Lower lobe of right lung (tissue), 2 donors: ENCODE data around the gene CACNA1C. TPM values are rescaled to one million over a fixed set of nuclear protein-coding genes. Genes with fewer than 3 reads are reported as not detected.

Experiments
- ATAC-seq, 2 donors: fragments of 200-7000 bp; cut with Tn5 transposase; one replicate each; pipeline ENCODE4 v1.9.1; 2020 to 2022; ENCODE audit warnings: mild to moderate bottlenecking in 2 of 2, moderate library complexity in 2 of 2
- DNase-seq: peaks from one replicate; pipeline ENCODE4 v3.0.0-alpha.2; 2020
- H3K27ac ChIP-seq: fragments of 200-600 bp; one replicate; pipeline ENCODE4 v1.8.0; 2022
- H3K27me3 ChIP-seq: fragments of 200-600 bp; one replicate; pipeline ENCODE4 v1.8.0; 2022; ENCODE audit warnings: low read depth
- H3K36me3 ChIP-seq: fragments of 200-600 bp; one replicate; pipeline ENCODE4 v1.8.0; 2022; ENCODE audit warnings: mild to moderate bottlenecking
- H3K4me1 ChIP-seq: fragments of 200-600 bp; one replicate; pipeline ENCODE4 v1.8.0; 2022
- H3K4me3 ChIP-seq: fragments of 200-600 bp; one replicate; pipeline ENCODE4 v1.8.0; 2022; ENCODE audit warnings: mild to moderate bottlenecking
- H3K9me3 ChIP-seq: fragments of 200-600 bp; one replicate; pipeline ENCODE4 v1.8.0; 2022
- intact Hi-C: fragments of 100-400 bp; cut with DNase I; formaldehyde crosslinking; loops from one replicate; pipeline ENCODE4 v1.11.0; 2022
- total RNA-seq: library from RNA; stranded (reverse); fragmentation: NEBNext Ultra II Directional; extraction: Animal tissue kit (Norgen Biotek cat#: 25700); gene quantifications from one replicate; pipeline ENCODE4 v1.2.1, GENCODE V29; 2021
- TF ChIP-seq, protein P1 (sequence below): fragments of 200-600 bp; IDR thresholded peaks from one replicate; pipeline ENCODE4 v1.8.0; 2022; ENCODE audit warnings: antibody characterized with exemption, mild to moderate bottlenecking
- donor health status: DM: no; HTN: yes; CAD: no; lungs with severe emphysema.

CACNA1C gene
- total RNA-seq, 1 donor from 2014 or later, result 8.4 TPM

DNA sequence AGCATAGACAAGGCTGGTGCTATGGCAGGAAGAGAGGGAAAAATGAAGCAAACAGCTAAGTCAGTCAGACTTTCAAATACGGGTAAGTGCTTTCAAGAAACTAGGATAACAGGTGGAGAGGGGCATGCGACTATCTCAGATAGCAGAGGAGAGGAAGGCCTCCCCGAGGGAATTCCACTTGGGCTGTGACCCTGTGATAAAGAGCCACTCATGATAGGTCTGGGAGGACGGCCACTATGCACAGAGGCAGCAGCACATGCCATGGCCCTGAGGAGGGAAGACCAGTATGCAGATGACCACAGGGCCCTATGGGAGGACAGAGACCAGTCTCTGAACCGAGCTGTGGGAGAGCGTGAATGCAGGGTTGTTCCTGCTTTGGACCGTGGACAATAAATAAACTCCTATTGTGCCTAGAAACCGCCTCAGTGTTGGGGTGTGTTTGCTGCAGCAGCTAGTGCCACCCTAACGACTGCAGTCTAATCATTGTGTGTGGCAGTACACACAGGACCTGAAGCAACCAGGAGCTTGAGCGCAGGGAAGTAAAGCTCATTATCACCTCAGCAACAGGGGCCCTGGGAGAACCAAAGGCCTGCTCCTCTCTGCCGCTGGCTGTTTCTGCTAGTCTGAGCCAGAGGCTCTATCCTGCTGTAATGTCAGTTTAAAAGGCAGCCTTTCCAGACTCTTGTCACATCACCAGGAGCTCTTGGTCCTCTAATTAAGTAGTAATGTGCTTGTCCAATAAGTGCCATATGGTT, 119.1 kb downstream of the CACNA1C start:
- intact Hi-C loops, result no loop called here
- Histone ChIP-seq H3K27ac (no peak overlapping the region), H3K36me3 (no peaks in the 10 kb centered on the region), H3K9me3 (no peaks in the 10 kb centered on the region), H3K4me1 (no peaks in the 10 kb centered on the region), H3K27me3 (no peaks in the 10 kb centered on the region), H3K4me3 (no peak overlapping the region)
- TF ChIP-seq, protein P1, sequence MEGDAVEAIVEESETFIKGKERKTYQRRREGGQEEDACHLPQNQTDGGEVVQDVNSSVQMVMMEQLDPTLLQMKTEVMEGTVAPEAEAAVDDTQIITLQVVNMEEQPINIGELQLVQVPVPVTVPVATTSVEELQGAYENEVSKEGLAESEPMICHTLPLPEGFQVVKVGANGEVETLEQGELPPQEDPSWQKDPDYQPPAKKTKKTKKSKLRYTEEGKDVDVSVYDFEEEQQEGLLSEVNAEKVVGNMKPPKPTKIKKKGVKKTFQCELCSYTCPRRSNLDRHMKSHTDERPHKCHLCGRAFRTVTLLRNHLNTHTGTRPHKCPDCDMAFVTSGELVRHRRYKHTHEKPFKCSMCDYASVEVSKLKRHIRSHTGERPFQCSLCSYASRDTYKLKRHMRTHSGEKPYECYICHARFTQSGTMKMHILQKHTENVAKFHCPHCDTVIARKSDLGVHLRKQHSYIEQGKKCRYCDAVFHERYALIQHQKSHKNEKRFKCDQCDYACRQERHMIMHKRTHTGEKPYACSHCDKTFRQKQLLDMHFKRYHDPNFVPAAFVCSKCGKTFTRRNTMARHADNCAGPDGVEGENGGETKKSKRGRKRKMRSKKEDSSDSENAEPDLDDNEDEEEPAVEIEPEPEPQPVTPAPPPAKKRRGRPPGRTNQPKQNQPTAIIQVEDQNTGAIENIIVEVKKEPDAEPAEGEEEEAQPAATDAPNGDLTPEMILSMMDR, result no peak
- DNase-seq (no peak), ATAC-seq (no peak)

DNA sequence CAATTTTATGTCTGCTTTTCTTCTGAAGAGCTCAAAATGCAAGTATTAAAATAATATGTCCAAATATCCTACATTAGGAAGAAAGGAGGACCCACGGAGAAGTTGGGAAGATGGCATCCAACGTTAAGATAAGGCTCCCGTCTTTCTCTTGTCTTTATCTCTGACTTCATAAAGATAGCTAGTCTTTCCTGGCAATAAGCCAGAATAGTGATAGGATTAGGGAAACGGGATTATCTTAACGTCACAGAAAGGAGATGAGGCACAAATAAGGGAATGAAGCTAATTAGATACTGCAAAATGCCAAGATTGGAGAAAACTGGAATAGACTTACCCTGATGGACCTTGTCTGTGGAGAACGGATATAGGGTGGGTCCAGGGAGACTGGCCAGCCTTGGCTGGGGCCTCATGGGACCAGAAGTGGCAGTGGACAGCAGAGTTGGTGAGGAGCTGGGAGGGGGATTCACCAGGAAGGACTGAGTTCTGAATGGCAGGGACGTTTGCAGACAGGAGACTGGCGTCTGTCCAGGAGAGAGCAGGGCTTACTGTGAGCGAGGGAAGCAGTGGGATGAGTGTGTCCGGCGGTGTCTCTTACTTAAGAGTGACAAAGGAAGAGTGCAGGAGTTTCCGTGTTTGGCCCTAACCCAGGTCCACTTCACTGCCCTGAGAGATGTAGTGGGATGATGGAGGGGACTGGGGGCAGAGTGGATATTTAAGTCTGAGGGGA, 119.9 kb downstream of the CACNA1C start:
- ATAC-seq, result no peak

DNA sequence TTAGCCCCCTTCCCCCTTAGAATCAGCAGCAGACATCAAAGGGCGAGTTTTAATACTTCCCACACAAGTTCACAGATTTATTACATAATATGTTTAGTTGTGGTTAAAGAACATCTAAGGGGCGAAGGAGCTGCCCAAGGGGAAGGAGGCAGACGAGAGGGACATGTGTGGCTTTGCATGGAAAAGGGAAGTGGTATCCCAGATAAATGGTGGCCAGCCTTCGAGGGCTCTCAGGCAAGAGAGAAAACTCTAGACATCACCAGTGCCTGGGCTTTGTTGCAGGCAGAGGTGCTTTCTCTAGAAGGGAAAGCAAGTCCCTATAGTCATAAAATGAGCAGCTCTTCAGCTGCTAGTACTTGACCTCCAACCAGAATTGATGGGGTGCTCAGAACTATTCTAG, 121.2 kb downstream of the CACNA1C start:
- intact Hi-C loops, result no loop called here
- Histone ChIP-seq H3K4me1 (no peaks in the 10 kb centered on the region), H3K27ac (no peak overlapping the region), H3K36me3 (no peaks in the 10 kb centered on the region), H3K27me3 (no peaks in the 10 kb centered on the region), H3K9me3 (no peaks in the 10 kb centered on the region), H3K4me3 (no peak overlapping the region)
- TF ChIP-seq, protein P1, result no peak
- no peak for ATAC-seq
- DNase-seq, result no peak

More for the DNA sequence above, 119.9 kb downstream of the CACNA1C start:
- intact Hi-C loops, result no loop called here
- Histone ChIP-seq H3K9me3 (no peaks in the 10 kb centered on the region), H3K27ac (no peak overlapping the region), H3K27me3 (no peaks in the 10 kb centered on the region), H3K4me1 (no peaks in the 10 kb centered on the region), H3K4me3 (no peak overlapping the region), H3K36me3 (no peaks in the 10 kb centered on the region)
- no peak for DNase-seq
- TF ChIP-seq, protein P1, result no peak

DNA sequence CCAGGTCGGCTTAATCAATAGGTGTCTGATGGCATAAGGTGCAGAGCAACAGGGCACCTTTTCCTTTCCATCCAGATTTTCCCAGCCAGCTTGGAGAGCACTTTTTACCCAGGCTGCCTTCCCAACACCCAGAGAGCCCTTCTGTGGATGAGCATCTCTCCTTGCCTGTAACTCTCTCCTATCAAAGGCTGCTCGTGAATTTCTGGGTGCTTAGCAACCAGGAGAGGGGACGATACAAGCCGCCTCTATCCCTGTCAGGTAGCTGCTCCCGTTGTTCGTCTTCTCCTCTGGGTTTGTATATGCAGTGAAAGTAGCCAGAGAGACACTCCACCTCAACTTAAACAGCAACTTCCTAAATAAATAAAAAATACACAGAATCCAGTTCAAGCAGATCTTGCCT, 124.2 kb downstream of the CACNA1C start:
- TF ChIP-seq, protein P1, result no peak
- H3K4me3 ChIP-seq, result no peak overlapping the region
- ATAC-seq (no peak), DNase-seq (no peak)
- H3K27ac ChIP-seq, result no peak overlapping the region
- H3K36me3 ChIP-seq, result no peaks in the 10 kb centered on the region
- intact Hi-C loops, result no loop called here
- no peaks in the 10 kb centered on the region for H3K27me3 ChIP-seq
- peaks cover 14% of the 10 kb centered on the region for H3K4me1 ChIP-seq
- H3K9me3 ChIP-seq, result no peaks in the 10 kb centered on the region

DNA sequence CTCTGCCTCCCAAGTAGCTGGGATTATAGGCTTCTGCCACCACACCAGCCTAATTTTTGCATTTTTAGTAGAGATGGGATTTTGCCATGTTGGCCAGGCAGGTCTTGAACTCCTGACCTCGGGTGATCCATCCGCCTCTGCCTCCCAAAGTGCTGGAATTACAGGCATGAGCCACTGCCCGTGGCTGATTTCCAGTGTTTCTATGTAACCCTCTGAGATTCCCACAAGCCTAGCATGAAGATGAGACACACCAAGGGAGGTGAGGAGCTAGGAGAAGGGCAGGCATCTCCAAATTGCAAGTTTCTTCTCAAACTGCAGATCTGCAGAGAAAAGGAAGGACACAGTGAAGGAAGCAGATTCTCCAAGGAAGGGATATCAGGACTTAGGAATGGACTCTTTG, 125.0 kb downstream of the CACNA1C start:
- Histone ChIP-seq H3K4me1 (peaks cover 14% of the 10 kb centered on the region), H3K27me3 (no peaks in the 10 kb centered on the region), H3K4me3 (no peak overlapping the region), H3K27ac (no peak overlapping the region), H3K36me3 (no peaks in the 10 kb centered on the region), H3K9me3 (no peaks in the 10 kb centered on the region)
- TF ChIP-seq, protein P1, result no peak
- DNase-seq (no peak), ATAC-seq (no peak)
- intact Hi-C loops, result no loop called here
